ENCODE results near the gene TRIO.
"Not testable (repeated sequence)": the region's sequence is repeated elsewhere in the genome, so short reads cannot be mapped to it uniquely, and the experiment has no call there.

The TRIO gene

GRCh38 chr5:14186059-14186830, 43.1 kb downstream of the TRIO start:
- no peak for DNase-seq (ENCODE audit: low spot score)

- DNase-seq (ENCODE audit: low spot score), result no peak
These were observed 44.0 kb downstream of the TRIO start for GRCh38 chr5:14187157-14187556.

- DNase-seq (ENCODE audit: low spot score), result no peak
These were observed 44.5 kb downstream of the TRIO start for GRCh38 chr5:14187660-14188059.

GRCh38 chr5:14188778-14189177, 45.6 kb downstream of the TRIO start:
- DNase-seq (ENCODE audit: low spot score), result no peak

GRCh38 chr5:14189680-14190079, 46.5 kb downstream of the TRIO start:
- no peak for DNase-seq (ENCODE audit: low spot score)

- no peak for DNase-seq (ENCODE audit: low spot score)
These were observed 47.3 kb downstream of the TRIO start for GRCh38 chr5:14190194-14191164.

GRCh38 chr5:14191325-14191724, 48.2 kb downstream of the TRIO start:
- DNase-seq (ENCODE audit: low spot score), result no peak

- no peak for DNase-seq (ENCODE audit: low spot score)
These were observed 50.4 kb downstream of the TRIO start for GRCh38 chr5:14193496-14193895.

GRCh38 chr5:14195588-14195987, 52.4 kb downstream of the TRIO start:
- DNase-seq (ENCODE audit: low spot score), result no peak

GRCh38 chr5:14197056-14197455, 53.9 kb downstream of the TRIO start:
- no peak for DNase-seq (ENCODE audit: low spot score)

- DNase-seq (ENCODE audit: low spot score), result no peak
These were observed 56.8 kb downstream of the TRIO start for GRCh38 chr5:14199902-14200301.

- no peak for DNase-seq (ENCODE audit: low spot score)
These were observed 57.3 kb downstream of the TRIO start for GRCh38 chr5:14200312-14200990.

- no peak for DNase-seq (ENCODE audit: low spot score)
These were observed 58.3 kb downstream of the TRIO start for GRCh38 chr5:14201325-14202045.

GRCh38 chr5:14202462-14202861, 59.3 kb downstream of the TRIO start:
- DNase-seq (ENCODE audit: low spot score), result no peak

GRCh38 chr5:14204011-14204670, 61.0 kb downstream of the TRIO start:
- no peak for DNase-seq (ENCODE audit: low spot score)

GRCh38 chr5:14204785-14205321, 61.7 kb downstream of the TRIO start:
- DNase-seq (ENCODE audit: low spot score), result no peak

- DNase-seq (ENCODE audit: low spot score), result no peak
These were observed 63.0 kb downstream of the TRIO start for GRCh38 chr5:14206028-14206725.

- DNase-seq (ENCODE audit: low spot score), result not testable (repeated sequence)
These were observed 64.3 kb downstream of the TRIO start for GRCh38 chr5:14207428-14207827.

- no peak for DNase-seq (ENCODE audit: low spot score)
These were observed 65.2 kb downstream of the TRIO start for GRCh38 chr5:14208071-14209021.
